Ishikawa (cell line): Measurements from ENCODE around the gene TMCC3.

Experiments
- CEBPB ChIP-seq: IDR thresholded peaks from 2 replicates; pipeline ENCODE4 v1.6.1; 2012
- CREB1 ChIP-seq: IDR thresholded peaks from 2 replicates; pipeline ENCODE4 v1.6.1; 2012; ENCODE audit warnings: low read depth
- EP300 ChIP-seq: IDR thresholded peaks from 2 replicates; pipeline ENCODE4 v1.6.1; 2012; ENCODE audit warnings: borderline replicate concordance
- FOXM1 ChIP-seq: IDR thresholded peaks from 2 replicates; pipeline ENCODE4 v1.6.1; 2012; ENCODE audit warnings: low read depth, borderline replicate concordance
- MAX ChIP-seq: IDR thresholded peaks from 2 replicates; pipeline ENCODE4 v1.6.1; 2012
- NFIC ChIP-seq: IDR thresholded peaks from 2 replicates; pipeline ENCODE4 v1.6.1; 2012
- RAD21 ChIP-seq: IDR thresholded peaks from 2 replicates; pipeline ENCODE4 v1.6.1; 2012; ENCODE audit warnings: low read depth
- REST ChIP-seq: IDR thresholded peaks from 2 replicates; pipeline ENCODE4 v1.6.1; 2012; ENCODE audit warnings: low read depth, mild to moderate bottlenecking
- TCF12 ChIP-seq: IDR thresholded peaks from 2 replicates; pipeline ENCODE4 v1.6.1; 2012; ENCODE audit warnings: low read depth
- USF1 ChIP-seq: IDR thresholded peaks from 2 replicates; pipeline ENCODE4 v1.6.1; 2012

GRCh38 chr12:94636462-94637085 lies 13.8 kb downstream of the TMCC3 start:
- no peak for TF ChIP-seq RAD21
- TF ChIP-seq USF1, result no peak
- TF ChIP-seq CEBPB, result no peak
- no peak for TF ChIP-seq EP300
- no peak for TF ChIP-seq MAX
- TF ChIP-seq TCF12, result no peak
- TF ChIP-seq NFIC, result no peak
- TF ChIP-seq REST, result no peak
- TF ChIP-seq CREB1, result no peak
- no peak for TF ChIP-seq FOXM1
